SIG-M5 treated with dmso at 0.1 percent for 504 hours (cell line): ENCODE results near the gene CLK2.
"Not testable (repeated sequence)": the region's sequence is repeated elsewhere in the genome, so short reads cannot be mapped to it uniquely, and the experiment has no call there.

Source experiments
- DNase-seq: peaks from one replicate; lab custom pipeline; 2025; ENCODE audit not compliant: unreplicated experiment; lab: John Stamatoyannopoulos, UW

The CLK2 gene

GRCh38 chr1:155268630-155269029 is 4.7 kb downstream of the CLK2 start:
- no peak for DNase-seq

- no peak for DNase-seq
Observed at GRCh38 chr1:155267373-155267772, 5.9 kb downstream of the CLK2 start.

GRCh38 chr1:155266553-155266952 is 6.8 kb downstream of the CLK2 start:
- no peak for DNase-seq

- DNase-seq, result no peak
Observed at GRCh38 chr1:155263067-155263466, 10.2 kb downstream of the CLK2 start.

GRCh38 chr1:155261852-155262673 is 11.2 kb downstream of the CLK2 start, which contains the start of gene SCAMP3:
SCAMP3 (minus strand) TSS chr1:155262360; CDS start chr1:155262151, 209 bp downstream.
- peak; percentile 100 for DNase-seq

- peak; percentile 35 for DNase-seq
Observed at GRCh38 chr1:155261493-155261851, 11.8 kb downstream of the CLK2 start.

- no peak for DNase-seq
Observed at GRCh38 chr1:155260276-155260675, 13.0 kb downstream of the CLK2 start.

- no peak for DNase-seq
Observed at GRCh38 chr1:155256058-155256852, 17.0 kb downstream of the CLK2 start.

GRCh38 chr1:155255243-155256007 is 17.9 kb downstream of the CLK2 start, which contains the start of gene ENTREP3:
ENTREP3 (minus strand) TSS chr1:155255483; CDS start chr1:155254877, 606 bp downstream.
- DNase-seq, result peak; percentile 80

- no peak for DNase-seq
Observed at GRCh38 chr1:155254714-155255242, 18.5 kb downstream of the CLK2 start.

GRCh38 chr1:155254228-155254713 is 19.0 kb downstream of the CLK2 start:
- DNase-seq, result no peak

GRCh38 chr1:155253797-155254196 is 19.5 kb downstream of the CLK2 start:
- no peak for DNase-seq

- DNase-seq, result peak; percentile 41
Observed at GRCh38 chr1:155253208-155253607, 20.1 kb downstream of the CLK2 start.

GRCh38 chr1:155251566-155251965 is 21.7 kb downstream of the CLK2 start:
- DNase-seq, result no peak

- DNase-seq, result peak; percentile 97
Observed at GRCh38 chr1:155250633-155251449, 22.5 kb downstream of the CLK2 start.

GRCh38 chr1:155250246-155250632 is 23.1 kb downstream of the CLK2 start:
- DNase-seq, result no peak

GRCh38 chr1:155247667-155248553 is 25.4 kb downstream of the CLK2 start:
- no peak for DNase-seq

- not testable (repeated sequence) for DNase-seq
Observed at GRCh38 chr1:155246796-155247195, 26.5 kb downstream of the CLK2 start.

GRCh38 chr1:155245163-155245524 is 28.2 kb downstream of the CLK2 start:
- DNase-seq, result no peak
